H9 (cell line): ENCODE data around the gene SLC34A1. TPM values are rescaled to one million over a fixed set of nuclear protein-coding genes. Genes with fewer than 3 reads are reported as not detected.

Experiments
- DNase-seq: peaks from one replicate; pipeline ENCODE4 v3.0.0-alpha.2; 2017
- H2AFZ ChIP-seq: one replicate; pipeline ENCODE4 v1.6.1; 2013; ENCODE audit warnings: mild to moderate bottlenecking, low read length, control low read depth, moderate library complexity
- H2AK5ac ChIP-seq: 2 replicates; pipeline ENCODE4 v1.6.1; 2013; ENCODE audit warnings: low read length, control low read depth, mixed read lengths; ENCODE audit not compliant: insufficient read length
- H2BK120ac ChIP-seq: one replicate; pipeline ENCODE4 v1.6.1; 2013; ENCODE audit warnings: low read depth, mild to moderate bottlenecking, low read length, control low read depth, inconsistent platforms; ENCODE audit not compliant: poor library complexity, severe bottlenecking
- H2BK12ac ChIP-seq: 2 replicates; pipeline ENCODE4 v1.6.1; 2013; ENCODE audit warnings: low read length, control low read depth, mixed read lengths, low read depth; ENCODE audit not compliant: insufficient read length
- H2BK15ac ChIP-seq: 2 replicates; pipeline ENCODE4 v1.6.1; 2013; ENCODE audit warnings: low read depth, low read length, control low read depth
- H2BK20ac ChIP-seq: one replicate; pipeline ENCODE4 v1.6.1; 2013; ENCODE audit warnings: low read depth, mild to moderate bottlenecking, low read length, control low read depth, inconsistent platforms; ENCODE audit not compliant: poor library complexity, severe bottlenecking
- H2BK5ac ChIP-seq: 2 replicates; pipeline ENCODE4 v1.6.1; 2013; ENCODE audit warnings: low read length, control low read depth, mixed read lengths; ENCODE audit not compliant: insufficient read length
- H3K14ac ChIP-seq: 2 replicates; pipeline ENCODE4 v1.6.1; 2013; ENCODE audit warnings: low read length, control low read depth; ENCODE audit not compliant: insufficient read depth
- H3K18ac ChIP-seq: 2 replicates; pipeline ENCODE4 v1.6.1; 2013; ENCODE audit warnings: low read depth, mild to moderate bottlenecking, mixed read lengths, low read length, control low read depth; ENCODE audit not compliant: insufficient read length
- H3K23ac ChIP-seq: 2 replicates; pipeline ENCODE4 v1.6.1; 2013; ENCODE audit warnings: low read length, control low read depth, mixed read lengths, low read depth; ENCODE audit not compliant: insufficient read length
- H3K23me2 ChIP-seq: 2 replicates; pipeline ENCODE4 v1.6.1; 2013; ENCODE audit warnings: low read depth, mild to moderate bottlenecking, mixed read lengths, low read length, control low read depth; ENCODE audit not compliant: insufficient read length, poor library complexity, severe bottlenecking
- H3K27ac ChIP-seq: 2 replicates; pipeline ENCODE4 v1.5.1; 2013; ENCODE audit warnings: low read length, control low read depth, mixed read lengths, low read depth; ENCODE audit not compliant: insufficient read length
- H3K27me3 ChIP-seq: 2 replicates; pipeline ENCODE4 v1.6.1; 2013; ENCODE audit warnings: low read length, control low read depth, inconsistent platforms; ENCODE audit not compliant: insufficient read depth
- H3K4ac ChIP-seq: 2 replicates; pipeline ENCODE4 v1.6.1; 2013; ENCODE audit warnings: low read depth, mild to moderate bottlenecking, control low read depth, inconsistent platforms, low read length, moderate library complexity
- H3K4me1 ChIP-seq: 2 replicates; pipeline ENCODE4 v1.6.1; 2013; ENCODE audit warnings: low read length, control low read depth, inconsistent platforms; ENCODE audit not compliant: insufficient read depth
- H3K4me2 ChIP-seq: 2 replicates; pipeline ENCODE4 v1.6.1; 2013; ENCODE audit warnings: low read length, control low read depth, mixed read lengths; ENCODE audit not compliant: insufficient read length, insufficient read depth
- H3K56ac ChIP-seq: 2 replicates; pipeline ENCODE4 v1.6.1; 2013; ENCODE audit warnings: low read depth, mild to moderate bottlenecking, mixed read lengths, low read length, control low read depth; ENCODE audit not compliant: insufficient read length
- H3K79me1 ChIP-seq: 2 replicates; pipeline ENCODE4 v1.6.1; 2013; ENCODE audit warnings: low read depth, mild to moderate bottlenecking, moderate library complexity, low read length, control low read depth, inconsistent platforms; ENCODE audit not compliant: insufficient read depth, poor library complexity, severe bottlenecking
- H3K79me2 ChIP-seq: 2 replicates; pipeline ENCODE4 v1.6.1; 2013; ENCODE audit warnings: low read length, control low read depth, inconsistent platforms; ENCODE audit not compliant: insufficient read depth
- H3K9ac ChIP-seq: 2 replicates; pipeline ENCODE4 v1.6.1; 2013; ENCODE audit warnings: low read length, control low read depth, mixed read lengths; ENCODE audit not compliant: insufficient read length; ENCODE audit errors: extremely low read depth
- H3K9me3 ChIP-seq: one replicate; pipeline ENCODE4 v1.6.1; 2013; ENCODE audit warnings: low read depth, low read length, inconsistent platforms; ENCODE audit not compliant: control insufficient read depth
- H3T11ph ChIP-seq: one replicate; pipeline ENCODE4 v1.6.1; 2013; ENCODE audit warnings: mild to moderate bottlenecking, low read length, control low read depth, inconsistent platforms
- H4K20me1 ChIP-seq: one replicate; pipeline ENCODE4 v1.6.1; 2013; ENCODE audit not compliant: control insufficient read depth, insufficient read length, insufficient read depth
- H4K5ac ChIP-seq: 2 replicates; pipeline ENCODE4 v1.6.1; 2013; ENCODE audit warnings: low read depth, mild to moderate bottlenecking, mixed read lengths, low read length, control low read depth; ENCODE audit not compliant: insufficient read length
- H4K8ac ChIP-seq: replicated peaks from 2 replicates; pipeline ENCODE4 v1.6.1; 2013; ENCODE audit warnings: low read length, control low read depth, mixed read lengths, low read depth; ENCODE audit not compliant: insufficient read length
- H4K91ac ChIP-seq: 2 replicates; pipeline ENCODE4 v1.6.1; 2013; ENCODE audit warnings: low read depth, mild to moderate bottlenecking, moderate library complexity, mixed read lengths, low read length, control low read depth; ENCODE audit not compliant: insufficient read length
- H3K27ac Mint-ChIP-seq, 3 experiments: 2 replicates in 2 of 3; 3 replicates in 1 of 3; pipeline ENCODE4 v1.8.0; 2020 to 2021; ENCODE audit warnings: mixed read lengths in 3 of 3, mild to moderate bottlenecking in 1 of 3, moderate library complexity in 1 of 3
- H3K27me3 Mint-ChIP-seq: 2 replicates; pipeline ENCODE4 v1.8.0; 2021; ENCODE audit warnings: low read depth, mild to moderate bottlenecking, moderate library complexity, mixed read lengths
- H3K36me3 Mint-ChIP-seq, 3 experiments: 2 replicates in 2 of 3; 3 replicates in 1 of 3; pipeline ENCODE4 v1.8.0; 2020 to 2021; ENCODE audit warnings: low read depth in 3 of 3, mixed read lengths in 3 of 3; ENCODE audit not compliant: insufficient read depth in 1 of 3
- H3K4me1 Mint-ChIP-seq, 2 experiments: 2 replicates each; pipeline ENCODE4 v1.8.0; 2020; ENCODE audit warnings: mixed read lengths in 2 of 2
- H3K4me3 Mint-ChIP-seq, 2 experiments: 2 replicates in 1 of 2; 3 replicates in 1 of 2; pipeline ENCODE4 v1.8.0; 2020 to 2021; ENCODE audit warnings: mild to moderate bottlenecking in 2 of 2, mixed read lengths in 2 of 2, moderate library complexity in 1 of 2
- H3K9me3 Mint-ChIP-seq, 2 experiments: 2 replicates in 1 of 2; 3 replicates in 1 of 2; pipeline ENCODE4 v1.8.0; 2020; ENCODE audit warnings: mild to moderate bottlenecking in 2 of 2, mixed read lengths in 2 of 2, moderate library complexity in 1 of 2
- WGBS: extraction: QIAGEN DNeasy Blood & Tissue Kit; methylation state at CpG from one replicate; pipeline ENCODE4 v1.1.7; 2013; ENCODE audit warnings: missing lambda C conversion rate, low lambda C conversion rate, mixed read lengths; ENCODE audit not compliant: insufficient read length; ENCODE audit errors: extremely low coverage; 5-methylcytosine and 5-hydroxymethylcytosine counted together
- total RNA-seq: library from RNA; stranded (reverse); gene quantifications from 2 replicates; pipeline ENCODE4 v1.2.1, GENCODE V29; 2021
- TF ChIP-seq, protein P1 (sequence below): fragments of 200-600 bp; sonication (generic); conservative IDR thresholded peaks from 3 replicates; pipeline ENCODE4 v1.8.0; 2021; ENCODE audit warnings: antibody characterized with exemption, mild to moderate bottlenecking

SLC34A1 gene
- total RNA-seq, 1 experiment from 2014 or later, result not detected

DNA sequence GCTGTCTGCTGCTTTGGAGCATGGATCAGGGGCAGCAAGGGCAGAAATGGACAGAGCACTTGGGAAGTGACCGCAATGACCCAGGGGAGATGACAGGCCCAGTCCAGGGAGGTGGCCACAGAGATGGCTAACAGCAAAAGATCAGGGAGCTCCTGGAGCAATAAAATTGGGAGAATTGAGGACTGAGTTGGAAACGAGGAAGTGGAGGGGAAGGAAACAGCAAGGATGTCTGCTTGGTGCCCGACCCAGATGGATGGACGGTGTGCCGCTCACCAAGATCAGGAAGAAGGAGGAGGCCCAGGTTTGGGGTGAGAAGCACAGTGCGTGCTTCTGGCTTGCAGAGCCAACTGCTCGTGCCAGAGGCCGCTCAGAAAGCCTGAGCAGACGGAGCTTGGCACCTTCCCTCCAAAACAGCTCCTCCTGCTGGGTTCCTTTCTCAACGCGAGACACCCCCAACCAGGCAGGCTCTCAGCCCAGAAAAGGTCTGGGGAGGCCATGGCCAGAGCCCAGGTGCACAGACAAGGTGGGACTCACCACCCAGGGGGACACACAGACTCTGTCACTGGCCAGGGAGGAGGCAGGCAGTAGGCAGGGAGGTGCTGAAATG lies 1.7 kb upstream of the SLC34A1 start:
- no peaks in the 10 kb centered on the region for H4K20me1 ChIP-seq
- Mint-ChIP-seq H3K36me3 (no peaks in the 10 kb centered on the region), H3K27me3 (peaks cover 56% of the 10 kb centered on the region), H3K4me3 (no peak overlapping the region), H3K9me3 (no peaks in the 10 kb centered on the region; a peak in 1 of 5 replicates), H3K4me1 (peaks cover 19 to 21% of the 10 kb centered on the region in 2 experiments), H3K27ac (peak overlapping the region in 1 of 3 experiments; percentile 51; a peak in 1 of 7 replicates)
- H3K14ac ChIP-seq, result no peak overlapping the region
- H3K23me2 ChIP-seq, result no peaks in the 10 kb centered on the region
- H3K9me3 ChIP-seq, result no peaks in the 10 kb centered on the region
- H3K27me3 ChIP-seq, result no peaks in the 10 kb centered on the region
- no peak overlapping the region for H3K9ac ChIP-seq
- no peak overlapping the region for H3K4ac ChIP-seq
- H2AFZ ChIP-seq, result no peak overlapping the region
- no peak overlapping the region for H2BK15ac ChIP-seq
- peak; percentile 72 for DNase-seq
- no peak overlapping the region for H2AK5ac ChIP-seq
- H3K27ac ChIP-seq, result no peak overlapping the region
- no peak overlapping the region for H3K18ac ChIP-seq
- no peak overlapping the region for H3K56ac ChIP-seq
- H4K91ac ChIP-seq, result no peak overlapping the region
- H3T11ph ChIP-seq, result no peak overlapping the region
- WGBS, result no CpG with 5 or more reads among the region's 11 CpGs
- TF ChIP-seq, protein P1, sequence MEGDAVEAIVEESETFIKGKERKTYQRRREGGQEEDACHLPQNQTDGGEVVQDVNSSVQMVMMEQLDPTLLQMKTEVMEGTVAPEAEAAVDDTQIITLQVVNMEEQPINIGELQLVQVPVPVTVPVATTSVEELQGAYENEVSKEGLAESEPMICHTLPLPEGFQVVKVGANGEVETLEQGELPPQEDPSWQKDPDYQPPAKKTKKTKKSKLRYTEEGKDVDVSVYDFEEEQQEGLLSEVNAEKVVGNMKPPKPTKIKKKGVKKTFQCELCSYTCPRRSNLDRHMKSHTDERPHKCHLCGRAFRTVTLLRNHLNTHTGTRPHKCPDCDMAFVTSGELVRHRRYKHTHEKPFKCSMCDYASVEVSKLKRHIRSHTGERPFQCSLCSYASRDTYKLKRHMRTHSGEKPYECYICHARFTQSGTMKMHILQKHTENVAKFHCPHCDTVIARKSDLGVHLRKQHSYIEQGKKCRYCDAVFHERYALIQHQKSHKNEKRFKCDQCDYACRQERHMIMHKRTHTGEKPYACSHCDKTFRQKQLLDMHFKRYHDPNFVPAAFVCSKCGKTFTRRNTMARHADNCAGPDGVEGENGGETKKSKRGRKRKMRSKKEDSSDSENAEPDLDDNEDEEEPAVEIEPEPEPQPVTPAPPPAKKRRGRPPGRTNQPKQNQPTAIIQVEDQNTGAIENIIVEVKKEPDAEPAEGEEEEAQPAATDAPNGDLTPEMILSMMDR, result peak; percentile 43; the same call in 2 of the 3 replicates
- H2BK120ac ChIP-seq, result no peak overlapping the region
- no peaks in the 10 kb centered on the region for H3K79me2 ChIP-seq
- H4K5ac ChIP-seq, result no peak overlapping the region
- no peak overlapping the region for H2BK20ac ChIP-seq
- H2BK5ac ChIP-seq, result no peak overlapping the region
- H3K23ac ChIP-seq, result no peak overlapping the region
- no peak overlapping the region for H2BK12ac ChIP-seq
- H3K79me1 ChIP-seq, result no peaks in the 10 kb centered on the region
- no peak overlapping the region for H4K8ac ChIP-seq
- no peak overlapping the region for H3K4me2 ChIP-seq
- no peaks in the 10 kb centered on the region for H3K4me1 ChIP-seq
